Endodermal cell (in vitro differentiated cells): Measurements from ENCODE around the gene CPNE5. TPM values are rescaled to one million over a fixed set of nuclear protein-coding genes. Genes with fewer than 3 reads are reported as not detected.

Experiments
- DNase-seq: peaks from one replicate; pipeline ENCODE4 v3.0.0-alpha.2; 2017
- H3K27ac ChIP-seq: 2 replicates; pipeline ENCODE4 v1.5.1; 2013; ENCODE audit warnings: mild to moderate bottlenecking, low read depth, low read length, moderate library complexity
- H3K27me3 ChIP-seq: 2 replicates; pipeline ENCODE4 v1.6.1; 2013; ENCODE audit warnings: mild to moderate bottlenecking, low read length, moderate library complexity; ENCODE audit not compliant: insufficient read depth, control insufficient read depth, poor library complexity, severe bottlenecking
- H3K36me3 ChIP-seq: 2 replicates; pipeline ENCODE4 v1.7.0; 2013; ENCODE audit warnings: mild to moderate bottlenecking, low read length, moderate library complexity; ENCODE audit not compliant: control insufficient read depth, insufficient read depth
- H3K4me1 ChIP-seq: one replicate; pipeline ENCODE4 v1.7.0; 2013; ENCODE audit warnings: low read length; ENCODE audit not compliant: control insufficient read depth, insufficient read depth
- H3K4me3 ChIP-seq: 2 replicates; pipeline ENCODE4 v1.5.1; 2013; ENCODE audit warnings: mild to moderate bottlenecking, low read length, moderate library complexity
- H3K9ac ChIP-seq: 2 replicates; pipeline ENCODE4 v1.6.1; 2013; ENCODE audit warnings: mild to moderate bottlenecking, low read length, moderate library complexity; ENCODE audit not compliant: poor library complexity, severe bottlenecking; ENCODE audit errors: extremely low read depth
- H3K9me3 ChIP-seq: 2 replicates; pipeline ENCODE4 v1.6.1; 2013; ENCODE audit warnings: mild to moderate bottlenecking, low read length, moderate library complexity; ENCODE audit not compliant: control insufficient read depth
- H3K27ac Mint-ChIP-seq: 2 replicates; pipeline ENCODE4 v1.8.0; 2020; ENCODE audit warnings: mixed read lengths
- H3K27me3 Mint-ChIP-seq: 2 replicates; pipeline ENCODE4 v1.8.0; 2021; ENCODE audit warnings: mild to moderate bottlenecking, mixed read lengths; ENCODE audit not compliant: insufficient read depth
- H3K36me3 Mint-ChIP-seq: 2 replicates; pipeline ENCODE4 v1.8.0; 2020; ENCODE audit warnings: low read depth, mixed read lengths
- H3K4me1 Mint-ChIP-seq: 2 replicates; pipeline ENCODE4 v1.8.0; 2020; ENCODE audit warnings: mixed read lengths
- H3K4me3 Mint-ChIP-seq: 2 replicates; pipeline ENCODE4 v1.8.0; 2020; ENCODE audit warnings: mild to moderate bottlenecking, moderate library complexity, mixed read lengths
- H3K9me3 Mint-ChIP-seq: 2 replicates; pipeline ENCODE4 v1.8.0; 2020; ENCODE audit warnings: mild to moderate bottlenecking, mixed read lengths
- CTCF ChIP-seq: fragments of 200-600 bp; sonication (generic); conservative IDR thresholded peaks from 2 replicates; pipeline ENCODE4 v1.5.0; 2021; ENCODE audit warnings: antibody characterized with exemption, mild to moderate bottlenecking
- WGBS, 2 experiments: methylation state at CpG; one replicate each; pipeline versions ENCODE4 v1.1.5 to v1.1.7; 2013; ENCODE audit warnings: missing lambda C conversion rate in 2 of 2, mixed read lengths in 1 of 2; ENCODE audit not compliant: insufficient coverage in 1 of 2, insufficient read length in 1 of 2; 5-methylcytosine and 5-hydroxymethylcytosine counted together
- total RNA-seq, 2 donors: library from RNA; stranded (reverse); fragmentation: NEBNext Ultra II Directional in 1 of 2; extraction: Animal tissue kit (Norgen Biotek cat#: 25700) in 1 of 2; gene quantifications; 2 replicates in 1 of 2; 3 replicates in 1 of 2; pipeline ENCODE4 v1.2.1, GENCODE V29; 2021

Gene CPNE5
- total RNA-seq, 2 donors from 2014 or later: 0.26 to 0.42 TPM

- no peak overlapping the region for H3K9ac ChIP-seq
- no peaks in the 10 kb centered on the region for H3K9me3 ChIP-seq
- no peaks in the 10 kb centered on the region for H3K36me3 ChIP-seq
- no peak overlapping the region for H3K4me3 Mint-ChIP-seq
- H3K27me3 ChIP-seq: no peaks in the 10 kb centered on the region
- no peaks in the 10 kb centered on the region for H3K9me3 Mint-ChIP-seq
- no peaks in the 10 kb centered on the region for H3K27me3 Mint-ChIP-seq
- no peak overlapping the region for H3K27ac Mint-ChIP-seq
- no peak for TF ChIP-seq CTCF
- H3K4me1 Mint-ChIP-seq: no peaks in the 10 kb centered on the region
- WGBS, 2 experiments: 94 to 95% methylated on average over 3 of the region's 3 CpGs
- DNase-seq: peak; percentile 35
- no peaks in the 10 kb centered on the region for H3K36me3 Mint-ChIP-seq
- no peak overlapping the region for H3K27ac ChIP-seq
- no peaks in the 10 kb centered on the region for H3K4me1 ChIP-seq
- no peak overlapping the region for H3K4me3 ChIP-seq
These were observed 147.0 kb downstream of the CPNE5 start for GRCh38 chr6:36692220-36692619.

DNA sequence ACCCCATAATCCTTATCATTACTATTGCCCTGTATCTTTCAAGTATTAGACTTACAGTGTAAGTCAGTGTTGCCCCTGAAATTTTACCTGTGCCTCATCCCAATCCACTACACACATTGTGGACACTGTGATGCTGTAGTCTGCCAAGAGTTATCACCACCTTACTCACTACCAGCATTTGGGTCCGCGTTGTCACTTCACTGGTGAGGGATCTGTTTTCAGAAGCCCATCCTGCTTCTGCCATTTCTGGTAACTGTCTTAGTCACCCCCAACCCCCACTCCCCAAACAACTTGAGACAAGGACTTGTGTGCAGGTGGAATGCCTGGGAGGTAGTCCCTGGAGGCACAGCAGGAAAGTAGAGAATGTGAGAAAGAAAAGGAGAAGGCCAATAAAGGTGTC is 147.6 kb downstream of the CPNE5 start:
- Mint-ChIP-seq H3K4me3 (no peak overlapping the region), H3K9me3 (no peaks in the 10 kb centered on the region), H3K27ac (no peak overlapping the region), H3K36me3 (no peaks in the 10 kb centered on the region), H3K27me3 (no peaks in the 10 kb centered on the region), H3K4me1 (no peaks in the 10 kb centered on the region)
- H3K4me3 ChIP-seq: no peak overlapping the region
- 100% methylated on average over 2 of the region's 2 CpGs; no CpG with 5 or more reads in 1 of the 2 experiments for WGBS, 2 experiments
- DNase-seq: peak; percentile 20
- no peaks in the 10 kb centered on the region for H3K4me1 ChIP-seq
- H3K36me3 ChIP-seq: no peaks in the 10 kb centered on the region
- no peaks in the 10 kb centered on the region for H3K27me3 ChIP-seq
- H3K9me3 ChIP-seq: no peaks in the 10 kb centered on the region
- TF ChIP-seq CTCF: no peak
- H3K27ac ChIP-seq: no peak overlapping the region
- no peak overlapping the region for H3K9ac ChIP-seq

GRCh38 chr6:36691011-36691410 is 148.2 kb downstream of the CPNE5 start:
- Mint-ChIP-seq H3K27me3 (no peaks in the 10 kb centered on the region), H3K4me1 (no peaks in the 10 kb centered on the region), H3K27ac (no peak overlapping the region), H3K4me3 (no peak overlapping the region), H3K36me3 (no peaks in the 10 kb centered on the region), H3K9me3 (no peaks in the 10 kb centered on the region)
- Histone ChIP-seq H3K9me3 (no peaks in the 10 kb centered on the region), H3K4me3 (no peak overlapping the region), H3K4me1 (no peaks in the 10 kb centered on the region), H3K9ac (no peak overlapping the region), H3K27ac (no peak overlapping the region), H3K36me3 (no peaks in the 10 kb centered on the region), H3K27me3 (no peaks in the 10 kb centered on the region)
- DNase-seq: no peak
- WGBS, 2 experiments: 85 to 100% methylated on average over 3 to 4 of the region's 4 CpGs
- TF ChIP-seq CTCF: no peak

Other genes starting within 250 kb of the CPNE5 start
- 100 to 1,000 TPM; 493 to 536 TPM for gene SRSF3, start 245.1 kb downstream of the CPNE5 start, total RNA-seq
- gene CDKN1A, start 160.7 kb downstream of the CPNE5 start, total RNA-seq: 1 to 10 TPM; 1.9 to 3.7 TPM
- not detected for gene RAB44, start 141.6 kb downstream of the CPNE5 start, total RNA-seq
- 10 to 100 TPM; 36.7 to 53.3 TPM for gene PPIL1, start 35.4 kb upstream of the CPNE5 start, total RNA-seq
- 10 to 100 TPM; 13.9 to 16.8 TPM for gene C6orf89, start 46.5 kb upstream of the CPNE5 start, total RNA-seq
- not detected for gene PI16, start 115.3 kb upstream of the CPNE5 start, total RNA-seq
- 100 to 1,000 TPM; 226 to 235 TPM for gene MTCH1, start 146.8 kb upstream of the CPNE5 start, total RNA-seq
- gene FGD2, start 166.2 kb upstream of the CPNE5 start, total RNA-seq: not detected